Activated CD4-positive, alpha-beta T cell treated with anti-CD3 and anti-CD28 coated beads, Interleukin-2, Interleukin-6, amounts not matched to agents 100 ng/mL and 50 ng/mL, durations not matched to agents 16 hours and 8 hours (primary cell): Measurements from ENCODE around the gene ODAPH.
A peak's percentile ranks its signal among the peaks of the same experiment; 100 is the strongest.
"Not testable (repeated sequence)": the region's sequence is repeated elsewhere in the genome, so short reads cannot be mapped to it uniquely, and the experiment has no call there.

Source experiments
- DNase-seq: peaks from one replicate; pipeline ENCODE4 v3.0.0-alpha.2; 2020

The ODAPH gene

GRCh38 chr4:75555294-75556164, at the start of gene ODAPH:
TSS of gene ODAPH (plus strand) at chr4:75556066. CDS start at chr4:75556083, 17 bp downstream.
- peak; percentile 75 for DNase-seq

GRCh38 chr4:75509592-75509991, 46.3 kb upstream of the ODAPH start:
- DNase-seq: not testable (repeated sequence)

- DNase-seq: no peak
Measured at GRCh38 chr4:75511841-75512240, 44.0 kb upstream of the ODAPH start.

- DNase-seq: peak; percentile 34
Measured at GRCh38 chr4:75512386-75513211, 43.3 kb upstream of the ODAPH start.

GRCh38 chr4:75513526-75514130, 42.2 kb upstream of the ODAPH start:
- DNase-seq: no peak

GRCh38 chr4:75514131-75514948, 41.5 kb upstream of the ODAPH start, which contains the start of the genes RCHY1 and THAP6:
TSS of gene RCHY1 (minus strand) at chr4:75514403. CDS start at chr4:75514286, 117 bp downstream.
TSS of gene THAP6 (plus strand) at chr4:75514473. CDS start at chr4:75515453, 980 bp downstream.
- peak; percentile 95 for DNase-seq

- DNase-seq: peak; percentile 62
Measured at GRCh38 chr4:75514949-75515612, 40.8 kb upstream of the ODAPH start.

GRCh38 chr4:75516144-75516543, 39.7 kb upstream of the ODAPH start:
- DNase-seq: no peak

GRCh38 chr4:75519452-75519851, 36.4 kb upstream of the ODAPH start:
- DNase-seq: not testable (repeated sequence)

GRCh38 chr4:75525086-75525485, 30.8 kb upstream of the ODAPH start:
- no peak for DNase-seq

- DNase-seq: no peak
Measured at GRCh38 chr4:75525910-75526309, 30.0 kb upstream of the ODAPH start.

- no peak for DNase-seq
Measured at GRCh38 chr4:75527482-75527881, 28.4 kb upstream of the ODAPH start.

GRCh38 chr4:75530556-75531322, 25.1 kb upstream of the ODAPH start:
- DNase-seq: no peak

GRCh38 chr4:75531536-75532143, 24.2 kb upstream of the ODAPH start:
- not testable (repeated sequence) for DNase-seq

- DNase-seq: not testable (repeated sequence)
Measured at GRCh38 chr4:75533339-75533887, 22.5 kb upstream of the ODAPH start.

- not testable (repeated sequence) for DNase-seq
Measured at GRCh38 chr4:75533926-75534325, 21.9 kb upstream of the ODAPH start.

- DNase-seq: not testable (repeated sequence)
Measured at GRCh38 chr4:75537308-75537707, 18.6 kb upstream of the ODAPH start.

- DNase-seq: peak; percentile 4
Measured at GRCh38 chr4:75542824-75543223, 13.0 kb upstream of the ODAPH start.

GRCh38 chr4:75544220-75544619, 11.6 kb upstream of the ODAPH start:
- DNase-seq: not testable (repeated sequence)

GRCh38 chr4:75544870-75545269, 11.0 kb upstream of the ODAPH start:
- DNase-seq: no peak
